ENCODE results near the gene RALA.

GRCh38 chr7:39647816-39648215, 24.4 kb downstream of the RALA start:
- TF ChIP-seq CTCF (IDR thresholded peaks at IDR 0.05), result no peak
- TF ChIP-seq POLR2A (IDR thresholded peaks at IDR 0.05), result no peak
